Smooth muscle cell (in vitro differentiated cells): ENCODE results near the gene ERVK3-1. TPM values are rescaled to one million over a fixed set of nuclear protein-coding genes. Genes with fewer than 3 reads are reported as not detected.

Experiments
- DNase-seq: peaks from one replicate; lab custom pipeline; 2025; ENCODE audit not compliant: unreplicated experiment; lab: John Stamatoyannopoulos, UW
- H2AFZ ChIP-seq: fragments of 200-600 bp; sonication (generic); 2 replicates; pipeline ENCODE4 v1.6.0; 2016; ENCODE audit warnings: antibody characterized with exemption, low read depth, mild to moderate bottlenecking
- H3F3A ChIP-seq: fragments of 200-600 bp; sonication (generic); 2 replicates; pipeline ENCODE4 v1.6.0; 2017; ENCODE audit warnings: antibody characterized with exemption, low read depth
- H3K27ac ChIP-seq: fragments of 200-600 bp; sonication (generic); 2 replicates; pipeline ENCODE4 v1.5.1; 2016; ENCODE audit warnings: low read depth, mild to moderate bottlenecking
- H3K27me3 ChIP-seq: fragments of 200-600 bp; sonication (generic); 2 replicates; pipeline ENCODE4 v1.6.1; 2016; ENCODE audit warnings: low read depth, mild to moderate bottlenecking
- H3K36me3 ChIP-seq: fragments of 200-600 bp; sonication (generic); 2 replicates; pipeline ENCODE4 v1.5.1; 2016; ENCODE audit warnings: low read depth
- H3K4me1 ChIP-seq: fragments of 200-600 bp; sonication (generic); 2 replicates; pipeline ENCODE4 v1.5.1; 2016; ENCODE audit warnings: low read depth
- H3K4me2 ChIP-seq: fragments of 200-600 bp; sonication (generic); 2 replicates; pipeline ENCODE4 v1.6.0; 2016; ENCODE audit warnings: mild to moderate bottlenecking
- H3K4me3 ChIP-seq: fragments of 200-600 bp; sonication (generic); 2 replicates; pipeline ENCODE4 v1.5.1; 2016; ENCODE audit warnings: mild to moderate bottlenecking
- H3K79me2 ChIP-seq: fragments of 200-600 bp; sonication (generic); 2 replicates; pipeline ENCODE4 v1.6.0; 2016; ENCODE audit warnings: low read depth, mild to moderate bottlenecking
- H3K9ac ChIP-seq: fragments of 200-600 bp; sonication (generic); 2 replicates; pipeline ENCODE4 v1.6.0; 2016; ENCODE audit warnings: low read depth
- H3K9me3 ChIP-seq: fragments of 200-600 bp; sonication (generic); replicated peaks from 2 replicates; pipeline ENCODE4 v1.5.1; 2016; ENCODE audit warnings: low read depth
- H4K20me1 ChIP-seq: fragments of 200-600 bp; sonication (generic); 2 replicates; pipeline ENCODE4 v1.6.0; 2016; ENCODE audit warnings: low read depth
- CTCF ChIP-seq: fragments of 200-600 bp; sonication (generic); IDR thresholded peaks from 2 replicates; pipeline ENCODE4 v1.5.1; 2017; ENCODE audit warnings: borderline replicate concordance, mild to moderate bottlenecking, antibody characterized with exemption; ENCODE audit not compliant: insufficient read depth, poor library complexity, severe bottlenecking
- WGBS: methylation state at CpG from one replicate; pipeline ENCODE4 v1.1.7; 2016; ENCODE audit warnings: low lambda C conversion rate; 5-methylcytosine and 5-hydroxymethylcytosine counted together
- polyA plus RNA-seq: library from polyadenylated mRNA; unstranded; fragments of >200 nt; fragmentation: Nextera tagmentation; extraction: Ambion mirVana; gene quantifications from 2 replicates; pipeline ENCODE4 v1.2.1, GENCODE V29; 2016
- total RNA-seq: library from RNA; depleted of rRNA; stranded (reverse); fragments of >200 nt; gene quantifications from 2 replicates; pipeline ENCODE4 v1.2.3, GENCODE V29; 2014

ERVK3-1 gene
- total and polyA plus RNA-seq, 2 experiments from 2014 or later = 46.5 to 93.9 TPM

DNA sequence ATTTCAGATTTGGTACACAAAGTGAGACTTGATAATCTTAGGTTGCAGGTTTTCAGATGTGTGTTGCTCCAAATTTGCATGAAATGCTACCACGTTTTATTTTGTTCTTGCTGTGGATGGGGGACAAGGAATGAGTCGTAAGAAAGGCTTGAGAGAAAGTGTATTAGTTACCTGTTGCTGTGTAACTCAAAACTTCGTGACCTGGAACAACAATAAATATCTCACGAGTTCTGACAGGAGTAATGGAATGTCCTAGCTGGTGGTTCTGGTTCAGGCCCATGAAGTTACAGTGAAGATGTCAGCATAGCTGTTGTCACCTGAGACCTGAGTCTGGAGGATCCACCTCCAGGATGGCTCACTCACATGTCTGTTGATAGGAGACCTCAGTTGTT lies 25.3 kb upstream of the ERVK3-1 start:
- H3K79me2 ChIP-seq = peaks cover 80% of the 10 kb centered on the region
- no peak for DNase-seq

GRCh38 chr19:58284199-58284598 lies 21.0 kb upstream of the ERVK3-1 start:
- no peak for TF ChIP-seq CTCF
- Histone ChIP-seq H3K79me2 (peaks cover 59% of the 10 kb centered on the region), H3K9ac (no peak overlapping the region), H3K36me3 (peaks cover 17% of the 10 kb centered on the region), H3K9me3 (no peaks in the 10 kb centered on the region), H3K4me1 (peaks cover 9% of the 10 kb centered on the region), H3K4me3 (no peak overlapping the region), H3F3A (no peaks in the 10 kb centered on the region), H4K20me1 (peaks cover 72% of the 10 kb centered on the region), H3K4me2 (no peak overlapping the region), H3K27ac (no peak overlapping the region), H2AFZ (no peak overlapping the region), H3K27me3 (no peaks in the 10 kb centered on the region)
- DNase-seq = no peak
- WGBS = 96% methylated on average over 7 of the region's 7 CpGs

More for the DNA sequence above, 25.3 kb upstream of the ERVK3-1 start:
- WGBS = 63% methylated on average over 4 of the region's 4 CpGs
- peak overlapping the region; percentile 97 for H3K9ac ChIP-seq
- H3F3A ChIP-seq = no peaks in the 10 kb centered on the region
- H3K36me3 ChIP-seq = peaks cover 6% of the 10 kb centered on the region
- no peaks in the 10 kb centered on the region for H3K27me3 ChIP-seq
- H2AFZ ChIP-seq = no peak overlapping the region
- no peaks in the 10 kb centered on the region for H3K9me3 ChIP-seq
- H3K27ac ChIP-seq = peak overlapping the region; percentile 91
- peaks cover 56% of the 10 kb centered on the region for H4K20me1 ChIP-seq
- H3K4me2 ChIP-seq = peak overlapping the region; percentile 86
- H3K4me3 ChIP-seq = peak overlapping the region; percentile 94
- H3K4me1 ChIP-seq = peaks cover 9% of the 10 kb centered on the region
- TF ChIP-seq CTCF = no peak

DNA sequence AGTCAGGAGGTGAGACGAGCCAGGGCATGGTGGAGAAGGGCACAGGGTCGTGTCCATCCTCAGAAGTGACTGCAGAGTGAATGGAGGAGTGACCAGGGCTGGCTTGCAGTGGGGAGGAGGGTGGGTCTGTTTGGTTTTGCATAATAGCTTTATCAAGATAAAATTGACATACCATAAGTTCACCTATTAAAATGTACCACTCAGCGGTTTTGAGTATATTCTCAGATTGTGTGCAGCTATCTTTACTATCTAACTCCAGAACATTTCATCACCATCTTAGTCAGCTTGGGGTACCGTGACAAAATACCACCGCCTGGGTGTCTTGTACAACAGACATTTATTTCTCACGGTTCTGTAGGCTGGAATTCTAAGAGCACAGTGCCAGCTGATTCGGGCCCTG lies 13.2 kb upstream of the ERVK3-1 start:
- Histone ChIP-seq H3K4me1 (no peaks in the 10 kb centered on the region), H3K27ac (no peak overlapping the region), H3K27me3 (no peaks in the 10 kb centered on the region), H3K9ac (no peak overlapping the region), H3F3A (peaks cover 5% of the 10 kb centered on the region), H3K4me3 (no peak overlapping the region), H3K79me2 (peaks cover 4% of the 10 kb centered on the region), H3K9me3 (no peaks in the 10 kb centered on the region), H3K4me2 (no peak overlapping the region), H3K36me3 (peaks cover 66% of the 10 kb centered on the region), H2AFZ (no peak overlapping the region), H4K20me1 (peaks cover 10% of the 10 kb centered on the region)
- no peak for DNase-seq
- no peak for TF ChIP-seq CTCF
- 99% methylated on average over 7 of the region's 7 CpGs for WGBS

DNA sequence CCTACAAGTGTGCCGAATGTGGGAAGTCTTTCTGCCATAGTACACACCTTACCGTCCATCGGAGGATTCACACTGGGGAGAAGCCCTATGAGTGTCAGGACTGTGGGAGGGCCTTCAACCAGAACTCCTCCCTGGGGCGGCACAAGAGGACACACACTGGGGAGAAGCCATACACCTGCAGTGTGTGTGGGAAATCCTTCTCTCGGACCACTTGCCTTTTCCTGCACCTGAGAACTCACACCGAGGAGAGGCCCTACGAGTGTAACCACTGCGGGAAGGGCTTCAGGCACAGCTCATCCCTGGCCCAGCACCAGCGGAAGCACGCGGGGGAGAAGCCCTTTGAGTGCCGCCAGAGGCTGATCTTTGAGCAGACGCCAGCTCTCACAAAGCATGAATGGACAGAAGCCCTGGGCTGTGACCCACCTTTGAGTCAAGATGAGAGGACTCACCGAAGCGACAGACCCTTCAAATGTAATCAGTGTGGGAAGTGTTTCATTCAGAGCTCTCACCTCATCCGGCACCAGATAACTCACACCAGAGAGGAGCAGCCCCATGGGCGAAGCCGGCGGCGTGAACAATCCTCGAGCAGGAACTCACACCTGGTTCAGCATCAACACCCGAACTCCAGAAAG lies 10.3 kb upstream of the ERVK3-1 start:
- no peak overlapping the region for H3K9ac ChIP-seq
- no peak overlapping the region for H3K4me2 ChIP-seq
- H3K27me3 ChIP-seq = no peaks in the 10 kb centered on the region
- no peak overlapping the region for H3K4me3 ChIP-seq
- peaks cover 52% of the 10 kb centered on the region for H3K36me3 ChIP-seq
- no peak overlapping the region for H3K27ac ChIP-seq
- H3F3A ChIP-seq = peaks cover 5% of the 10 kb centered on the region
- H3K79me2 ChIP-seq = peaks cover 16% of the 10 kb centered on the region
- no peaks in the 10 kb centered on the region for H3K9me3 ChIP-seq
- peaks cover 17% of the 10 kb centered on the region for H4K20me1 ChIP-seq
- WGBS = 98% methylated on average over 22 of the region's 22 CpGs
- no peak for TF ChIP-seq CTCF
- no peak overlapping the region for H2AFZ ChIP-seq
- no peaks in the 10 kb centered on the region for H3K4me1 ChIP-seq
- DNase-seq = no peak
